ENCODE results near the gene DDX17.

Gene DDX17

DNA sequence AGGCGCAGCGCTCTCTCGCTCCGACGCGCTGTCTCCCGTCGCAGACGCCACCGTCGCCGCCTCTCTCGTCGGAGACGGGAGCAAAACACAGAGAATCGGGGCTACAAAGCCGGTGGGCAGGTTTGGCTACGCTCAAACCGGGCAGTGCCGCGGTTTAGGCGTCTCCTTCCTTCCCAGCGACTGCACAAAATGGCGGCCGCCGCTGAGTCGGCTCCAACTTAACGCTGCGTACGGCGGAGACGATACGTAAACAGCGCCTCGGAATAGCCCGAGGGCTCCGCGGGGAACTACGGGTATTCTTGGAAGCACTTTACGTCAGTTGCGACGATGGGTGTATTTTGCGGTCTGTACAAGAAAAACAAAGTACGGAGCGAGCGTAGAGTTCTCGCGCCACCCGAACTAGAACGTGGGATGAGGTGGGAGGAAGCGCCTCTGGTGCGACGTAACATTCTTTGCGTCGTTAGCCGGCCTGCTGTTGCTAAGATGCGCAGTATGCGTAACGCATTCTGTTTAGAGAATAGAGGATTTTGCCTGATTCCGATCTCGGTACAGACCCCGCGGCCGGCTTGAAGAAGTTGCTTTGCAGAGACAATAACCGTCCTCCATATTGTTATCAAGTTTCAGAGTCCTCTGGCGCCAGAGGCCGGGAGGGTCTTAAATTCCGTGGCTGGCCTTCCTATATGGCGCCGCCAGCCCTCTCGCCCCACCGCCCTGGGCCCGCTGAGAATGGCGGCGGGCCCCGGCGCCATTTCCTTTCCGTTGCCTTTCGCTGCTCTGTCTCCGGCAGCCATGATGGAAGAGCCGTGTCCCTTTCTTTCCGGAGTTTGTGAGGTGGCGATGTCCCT lies at the start of gene DDX17:
TSS of gene DDX17 (minus strand) at position 194 of the 845 bp plus-strand sequence.
- Histone ChIP-seq H3K27me3 (ENCODE audit: insufficient read depth, low read depth, severe bottlenecking) (no peaks in the 10 kb centered on the region), H3K4me3 (ENCODE audit: low read depth, low read length) (peak within 1 kb of the TSS; percentile 97), H3K27ac (peak within 1 kb of the TSS; percentile 100), H3K36me3 (peaks cover 47% of the 10 kb centered on the region), H3K9me3 (ENCODE audit: severe bottlenecking) (no peaks in the 10 kb centered on the region)
- DNase-seq: peak; percentile 90
- no peak for TF ChIP-seq CTCF (IDR thresholded peaks at IDR 0.05; ENCODE audit: low read depth, low read length)

DNA sequence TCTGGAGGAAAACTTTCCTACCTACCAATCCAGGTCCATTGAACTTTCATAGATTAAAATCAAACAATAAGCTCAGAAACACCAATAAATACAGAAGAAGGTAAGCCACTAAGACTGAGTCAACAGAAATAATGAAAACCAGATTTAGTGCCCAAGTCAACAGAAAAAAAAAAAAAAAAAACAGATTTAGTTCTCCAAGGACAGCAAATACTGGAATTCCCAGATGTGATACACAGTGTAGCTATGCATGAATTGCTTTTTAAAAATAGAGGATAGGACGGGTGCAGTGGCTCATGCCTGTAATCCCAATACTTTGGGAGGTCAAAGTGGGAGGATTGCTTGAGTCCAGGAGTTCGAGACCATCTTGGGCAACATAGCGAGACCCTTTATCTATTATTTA lies 48.2 kb upstream of the DDX17 start:
- no peaks in the 10 kb centered on the region for H3K27me3 ChIP-seq (ENCODE audit: insufficient read depth, low read depth, severe bottlenecking)
- H3K9me3 ChIP-seq (ENCODE audit: severe bottlenecking): no peaks in the 10 kb centered on the region
- DNase-seq: no peak
- H3K4me3 ChIP-seq (ENCODE audit: low read depth, low read length): no peak overlapping the region
- H3K27ac ChIP-seq: no peak overlapping the region
- no peak for TF ChIP-seq CTCF (IDR thresholded peaks at IDR 0.05; ENCODE audit: low read depth, low read length)
- no peaks in the 10 kb centered on the region for H3K36me3 ChIP-seq

- DNase-seq: no peak
- Histone ChIP-seq H3K27ac (no peak overlapping the region), H3K27me3 (ENCODE audit: insufficient read depth, low read depth, severe bottlenecking) (no peaks in the 10 kb centered on the region), H3K36me3 (no peaks in the 10 kb centered on the region), H3K4me3 (ENCODE audit: low read depth, low read length) (no peak overlapping the region), H3K9me3 (ENCODE audit: severe bottlenecking) (no peaks in the 10 kb centered on the region)
- TF ChIP-seq CTCF (IDR thresholded peaks at IDR 0.05; ENCODE audit: low read depth, low read length): no peak
These were observed 43.2 kb upstream of the DDX17 start for GRCh38 chr22:38549101-38549894.

- Histone ChIP-seq H3K36me3 (no peaks in the 10 kb centered on the region), H3K4me3 (ENCODE audit: low read depth, low read length) (no peak overlapping the region), H3K27ac (no peak overlapping the region), H3K27me3 (ENCODE audit: insufficient read depth, low read depth, severe bottlenecking) (no peaks in the 10 kb centered on the region), H3K9me3 (ENCODE audit: severe bottlenecking) (peaks cover 7% of the 10 kb centered on the region)
- no peak for DNase-seq
- no peak for TF ChIP-seq CTCF (IDR thresholded peaks at IDR 0.05; ENCODE audit: low read depth, low read length)
These were observed 34.6 kb upstream of the DDX17 start for GRCh38 chr22:38540701-38541100.

- H3K27ac ChIP-seq: no peak overlapping the region
- no peaks in the 10 kb centered on the region for H3K36me3 ChIP-seq
These were observed 25.3 kb upstream of the DDX17 start for GRCh38 chr22:38531251-38531938.

More at GRCh38 chr22:38531251-38531938, 25.3 kb upstream of the DDX17 start:
- Histone ChIP-seq H3K9me3 (ENCODE audit: severe bottlenecking) (no peaks in the 10 kb centered on the region), H3K4me3 (ENCODE audit: low read depth, low read length) (no peak overlapping the region), H3K27me3 (ENCODE audit: insufficient read depth, low read depth, severe bottlenecking) (no peaks in the 10 kb centered on the region)
- TF ChIP-seq CTCF (IDR thresholded peaks at IDR 0.05; ENCODE audit: low read depth, low read length): no peak
- DNase-seq: no peak

Data from WERI-Rb-1 (cell line).